ENCODE data around the gene HCN4.

DNA sequence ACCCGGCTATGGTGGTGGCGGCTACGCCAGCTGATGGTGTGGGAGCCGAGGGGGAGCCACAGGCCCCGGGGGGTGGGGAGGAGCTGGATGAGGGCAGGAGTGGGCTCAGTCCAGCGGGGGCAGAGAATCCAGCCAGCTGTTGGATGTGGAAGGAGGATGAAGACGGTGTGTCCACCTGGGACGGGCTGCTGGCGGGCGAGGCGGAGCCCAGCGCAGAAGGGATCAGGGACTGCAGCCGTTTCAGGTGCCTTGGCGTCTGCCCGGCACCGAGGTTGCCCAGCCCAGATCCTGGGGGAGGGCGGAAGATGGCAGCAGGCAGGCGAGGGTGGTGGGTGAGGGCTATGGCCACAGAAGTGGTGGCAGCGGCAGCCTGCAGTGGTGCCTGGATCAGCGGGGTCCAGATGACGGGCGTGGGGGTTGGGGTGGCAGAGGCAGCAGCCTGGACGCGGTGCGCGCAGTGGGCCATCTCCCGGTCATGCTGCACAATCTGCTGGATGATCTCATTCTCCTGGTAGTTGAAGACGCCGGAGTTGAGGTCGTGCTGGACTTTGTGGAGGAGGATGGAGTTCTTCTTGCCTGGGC is 45.3 kb downstream of the HCN4 start:
- TF ChIP-seq, protein P1, sequence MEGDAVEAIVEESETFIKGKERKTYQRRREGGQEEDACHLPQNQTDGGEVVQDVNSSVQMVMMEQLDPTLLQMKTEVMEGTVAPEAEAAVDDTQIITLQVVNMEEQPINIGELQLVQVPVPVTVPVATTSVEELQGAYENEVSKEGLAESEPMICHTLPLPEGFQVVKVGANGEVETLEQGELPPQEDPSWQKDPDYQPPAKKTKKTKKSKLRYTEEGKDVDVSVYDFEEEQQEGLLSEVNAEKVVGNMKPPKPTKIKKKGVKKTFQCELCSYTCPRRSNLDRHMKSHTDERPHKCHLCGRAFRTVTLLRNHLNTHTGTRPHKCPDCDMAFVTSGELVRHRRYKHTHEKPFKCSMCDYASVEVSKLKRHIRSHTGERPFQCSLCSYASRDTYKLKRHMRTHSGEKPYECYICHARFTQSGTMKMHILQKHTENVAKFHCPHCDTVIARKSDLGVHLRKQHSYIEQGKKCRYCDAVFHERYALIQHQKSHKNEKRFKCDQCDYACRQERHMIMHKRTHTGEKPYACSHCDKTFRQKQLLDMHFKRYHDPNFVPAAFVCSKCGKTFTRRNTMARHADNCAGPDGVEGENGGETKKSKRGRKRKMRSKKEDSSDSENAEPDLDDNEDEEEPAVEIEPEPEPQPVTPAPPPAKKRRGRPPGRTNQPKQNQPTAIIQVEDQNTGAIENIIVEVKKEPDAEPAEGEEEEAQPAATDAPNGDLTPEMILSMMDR (IDR thresholded peaks at IDR 0.05; ENCODE audit: poor library complexity, severe bottlenecking), result no peak
- no peak for TF ChIP-seq EP300 (conservative IDR thresholded peaks at IDR 0.05; ENCODE audit: poor library complexity, severe bottlenecking)
- TF ChIP-seq TAF1 (IDR thresholded peaks at IDR 0.05; ENCODE audit: low read depth), result no peak
- no peak for TF ChIP-seq RAD21 (conservative IDR thresholded peaks at IDR 0.05)

All from neural cell (in vitro differentiated cells).